Right cardiac atrium (tissue), 5 donors: ENCODE results near the gene OSBPL8. TPM values are rescaled to one million over a fixed set of nuclear protein-coding genes. Genes with fewer than 3 reads are reported as not detected.

Source experiments
- ATAC-seq, 2 donors: fragments of 200-7000 bp; cut with Tn5 transposase; one replicate each; pipeline versions ENCODE4 v1.8.0 to v1.9.1; 2020; ENCODE audit warnings: moderate library complexity in 2 of 2, mild to moderate bottlenecking in 1 of 2
- DNase-seq, 3 donors: peaks; one replicate each; pipeline ENCODE4 v3.0.0-alpha.2; 2020
- H3K27ac ChIP-seq: one replicate; pipeline ENCODE4 v1.5.1; 2013; ENCODE audit warnings: mild to moderate bottlenecking, low read length, control low read depth, moderate library complexity
- H3K27me3 ChIP-seq: one replicate; pipeline ENCODE4 v1.6.1; 2013; ENCODE audit not compliant: control insufficient read depth, insufficient read depth
- H3K4me1 ChIP-seq: one replicate; pipeline ENCODE4 v1.6.1; 2013; ENCODE audit warnings: low read length; ENCODE audit not compliant: control insufficient read depth, insufficient read depth
- H3K4me3 ChIP-seq: one replicate; pipeline ENCODE4 v1.5.1; 2013; ENCODE audit warnings: low read length, control low read depth
- H3K9me3 ChIP-seq: one replicate; pipeline ENCODE4 v1.6.1; 2013; ENCODE audit warnings: low read length; ENCODE audit not compliant: control insufficient read depth
- WGBS: extraction: QIAGEN DNeasy Blood & Tissue Kit; methylation state at CpG from one replicate; pipeline ENCODE4 v1.1.7; 2013; 5-methylcytosine and 5-hydroxymethylcytosine counted together
- intact Hi-C, 4 donors: fragments of 100-400 bp; cut with DNase I; formaldehyde crosslinking; loops; one replicate each; pipeline versions ENCODE4 v1.11.0 to v1.14.0; 2022 to 2023
- polyA plus RNA-seq: library from polyadenylated mRNA; stranded (reverse); fragments of 200-250 nt; gene quantifications from one replicate; pipeline ENCODE4 v1.2.3, GENCODE V29; 2013
- total RNA-seq, 4 donors: library from RNA; stranded (reverse); fragmentation: NEBNext Ultra II Directional; extraction: Animal tissue kit (Norgen Biotek cat#: 25700); gene quantifications; one replicate each; pipeline ENCODE4 v1.2.1, GENCODE V29; 2021
- donor health status: healthy with polysubstance abuse.
- donor health status: DM: no; HTN: yes; CAD: no.
- donor health status: DM: no; HTN: no; CAD: no.
- donor health status: DM: no; HTN: yes; CAD: no; lungs with severe emphysema.
- donor health status: DM: yes; HTN: yes; CAD: no.

OSBPL8 gene
- total and polyA plus RNA-seq, 5 donors: 5.5 to 33.1 (median 30.7) TPM

GRCh38 chr12:76420222-76420621 is 139.3 kb downstream of the OSBPL8 start:
- Histone ChIP-seq H3K27ac (no peak overlapping the region), H3K27me3 (no peaks in the 10 kb centered on the region), H3K4me3 (no peak overlapping the region), H3K9me3 (no peaks in the 10 kb centered on the region), H3K4me1 (no peaks in the 10 kb centered on the region)
- ATAC-seq: no peak
- WGBS: 95% methylated on average over 2 of the region's 2 CpGs
- no peak for DNase-seq
- intact Hi-C loops: no loop called here

DNA sequence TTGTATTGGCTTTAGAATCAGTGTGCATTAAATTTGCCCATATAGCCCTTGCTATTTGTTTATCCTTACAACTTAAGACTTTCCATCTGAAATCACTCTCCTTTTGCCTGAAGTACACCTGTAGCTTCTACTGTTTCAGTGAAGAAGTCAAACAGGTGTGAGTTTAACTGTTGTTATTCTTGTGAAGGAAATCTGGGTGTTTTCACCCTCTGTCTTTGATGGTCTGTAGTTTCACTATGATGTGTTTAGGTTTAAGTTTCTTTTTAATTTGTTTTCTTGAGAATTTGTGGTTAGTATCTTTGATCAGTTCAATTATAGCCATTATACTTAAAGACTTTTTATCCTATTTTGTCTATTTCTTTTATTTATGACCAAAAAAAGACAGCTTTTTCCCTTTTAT is 142.5 kb downstream of the OSBPL8 start:
- Histone ChIP-seq H3K27me3 (no peaks in the 10 kb centered on the region), H3K4me1 (no peaks in the 10 kb centered on the region), H3K9me3 (no peaks in the 10 kb centered on the region), H3K27ac (no peak overlapping the region), H3K4me3 (no peak overlapping the region)
- intact Hi-C loops: no loop called here
- DNase-seq (no peak), ATAC-seq (no peak)

DNA sequence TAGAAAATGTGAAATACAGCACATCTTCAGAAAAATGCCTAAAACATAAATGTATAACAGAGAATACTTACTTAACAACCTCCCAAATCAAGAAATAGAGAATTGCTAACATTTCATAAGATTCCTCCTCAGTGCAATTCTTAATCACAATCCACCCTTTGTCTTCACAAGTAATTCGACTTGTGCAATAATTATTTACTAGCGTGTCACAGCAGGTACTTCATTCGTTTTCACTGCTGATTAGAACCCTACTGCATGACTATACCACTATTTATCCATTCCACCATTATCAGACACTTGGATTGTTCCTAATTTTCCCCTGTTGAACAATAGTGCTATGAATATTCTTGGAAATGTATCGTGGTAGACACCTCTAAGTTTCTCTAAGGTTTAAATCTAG is 146.4 kb downstream of the OSBPL8 start:
- intact Hi-C loops: no loop called here
- WGBS: 93% methylated on average over 4 of the region's 4 CpGs
- no peak overlapping the region for H3K4me3 ChIP-seq
- H3K27me3 ChIP-seq: no peaks in the 10 kb centered on the region
- H3K9me3 ChIP-seq: no peaks in the 10 kb centered on the region
- ATAC-seq (no peak), DNase-seq (no peak)
- no peak overlapping the region for H3K27ac ChIP-seq
- no peaks in the 10 kb centered on the region for H3K4me1 ChIP-seq

GRCh38 chr12:76410781-76411180 is 148.8 kb downstream of the OSBPL8 start:
- intact Hi-C loops: no loop called here
- DNase-seq (no peak), ATAC-seq (no peak)
- H3K27ac ChIP-seq: no peak overlapping the region
- no peaks in the 10 kb centered on the region for H3K9me3 ChIP-seq
- no peak overlapping the region for H3K4me3 ChIP-seq
- WGBS: 79% methylated on average over 5 of the region's 5 CpGs
- H3K4me1 ChIP-seq: no peaks in the 10 kb centered on the region
- H3K27me3 ChIP-seq: no peaks in the 10 kb centered on the region

- intact Hi-C loops: no loop called here
- no peak for DNase-seq
- Histone ChIP-seq H3K4me1 (no peaks in the 10 kb centered on the region), H3K4me3 (no peak overlapping the region), H3K9me3 (no peaks in the 10 kb centered on the region), H3K27ac (no peak overlapping the region), H3K27me3 (no peaks in the 10 kb centered on the region)
- ATAC-seq: no peak
Observed at GRCh38 chr12:76410371-76410770, 149.2 kb downstream of the OSBPL8 start.

- ATAC-seq (no peak), DNase-seq (no peak)
- Histone ChIP-seq H3K9me3 (no peaks in the 10 kb centered on the region), H3K27ac (no peak overlapping the region), H3K27me3 (no peaks in the 10 kb centered on the region), H3K4me1 (no peaks in the 10 kb centered on the region), H3K4me3 (no peak overlapping the region)
- intact Hi-C loops: no loop called here
- WGBS: 82% methylated on average over 1 of the region's 1 CpG
Observed at GRCh38 chr12:76409074-76409473, 150.5 kb downstream of the OSBPL8 start.

DNA sequence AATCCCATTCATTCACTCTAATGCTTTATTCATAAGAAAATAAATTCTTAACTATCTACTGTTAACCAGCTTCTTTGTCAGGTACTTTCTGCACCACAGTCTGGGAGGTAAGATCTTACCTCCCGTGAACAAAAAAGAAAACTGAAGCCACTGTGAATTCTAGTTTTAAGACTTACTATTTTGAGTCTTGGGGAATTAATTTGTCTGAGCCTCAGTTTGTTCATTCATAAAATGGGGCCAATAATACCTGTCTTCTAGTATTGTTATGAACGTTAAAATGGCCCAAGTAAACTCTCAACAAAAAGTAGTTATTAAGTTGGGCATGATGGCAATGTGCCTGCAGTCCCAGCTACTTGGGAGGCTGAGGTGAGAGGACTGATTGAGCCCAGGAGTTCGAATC is 151.9 kb downstream of the OSBPL8 start:
- 94% methylated on average over 3 of the region's 3 CpGs for WGBS
- no peaks in the 10 kb centered on the region for H3K9me3 ChIP-seq
- ATAC-seq (no peak), DNase-seq (no peak)
- intact Hi-C loops: no loop called here
- no peak overlapping the region for H3K27ac ChIP-seq
- H3K27me3 ChIP-seq: no peaks in the 10 kb centered on the region
- H3K4me3 ChIP-seq: no peak overlapping the region
- no peaks in the 10 kb centered on the region for H3K4me1 ChIP-seq

GRCh38 chr12:76402259-76402658 is 157.3 kb downstream of the OSBPL8 start:
- H3K27ac ChIP-seq: no peak overlapping the region
- no peak for DNase-seq
- H3K4me3 ChIP-seq: no peak overlapping the region
- ATAC-seq: no peak
- no peaks in the 10 kb centered on the region for H3K9me3 ChIP-seq
- no peaks in the 10 kb centered on the region for H3K27me3 ChIP-seq
- intact Hi-C loops: no loop called here
- H3K4me1 ChIP-seq: no peaks in the 10 kb centered on the region

DNA sequence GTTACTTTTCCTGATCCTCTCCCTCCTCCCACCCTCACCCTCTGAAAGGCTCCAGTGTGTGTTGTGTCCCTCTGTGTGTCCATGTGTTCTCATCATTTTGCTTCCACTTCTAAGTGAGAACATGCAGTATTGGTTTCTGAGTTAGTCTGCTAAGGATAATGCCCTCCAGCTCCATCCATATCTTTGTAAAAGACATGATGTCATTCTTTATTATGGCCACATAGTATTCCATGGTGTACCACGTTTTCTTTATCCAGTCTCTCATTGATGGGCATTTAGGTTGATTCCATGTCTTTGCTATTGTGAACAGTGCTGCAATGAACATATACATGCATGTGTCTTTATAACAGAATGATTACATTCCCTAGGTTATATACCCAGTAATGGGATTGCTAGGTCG is 159.4 kb downstream of the OSBPL8 start:
- 95% methylated on average over 2 of the region's 2 CpGs for WGBS
- ATAC-seq (no peak), DNase-seq (no peak)
- Histone ChIP-seq H3K4me3 (no peak overlapping the region), H3K9me3 (no peaks in the 10 kb centered on the region), H3K27ac (no peak overlapping the region), H3K27me3 (no peaks in the 10 kb centered on the region), H3K4me1 (no peaks in the 10 kb centered on the region)
- intact Hi-C loops: no loop called here

- no peak for ATAC-seq
- DNase-seq: no peak
- WGBS: 83% methylated on average over 2 of the region's 2 CpGs
- intact Hi-C loops: no loop called here
- Histone ChIP-seq H3K27ac (no peak overlapping the region), H3K4me3 (no peak overlapping the region), H3K27me3 (no peaks in the 10 kb centered on the region), H3K9me3 (no peaks in the 10 kb centered on the region), H3K4me1 (no peaks in the 10 kb centered on the region)
Observed at GRCh38 chr12:76399040-76399439, 160.5 kb downstream of the OSBPL8 start.

GRCh38 chr12:76398106-76398505 is 161.5 kb downstream of the OSBPL8 start:
- no peak for DNase-seq
- no peaks in the 10 kb centered on the region for H3K27me3 ChIP-seq
- intact Hi-C loops: no loop called here
- no peak overlapping the region for H3K27ac ChIP-seq
- ATAC-seq: no peak
- no peaks in the 10 kb centered on the region for H3K9me3 ChIP-seq
- H3K4me1 ChIP-seq: no peaks in the 10 kb centered on the region
- no peak overlapping the region for H3K4me3 ChIP-seq

DNA sequence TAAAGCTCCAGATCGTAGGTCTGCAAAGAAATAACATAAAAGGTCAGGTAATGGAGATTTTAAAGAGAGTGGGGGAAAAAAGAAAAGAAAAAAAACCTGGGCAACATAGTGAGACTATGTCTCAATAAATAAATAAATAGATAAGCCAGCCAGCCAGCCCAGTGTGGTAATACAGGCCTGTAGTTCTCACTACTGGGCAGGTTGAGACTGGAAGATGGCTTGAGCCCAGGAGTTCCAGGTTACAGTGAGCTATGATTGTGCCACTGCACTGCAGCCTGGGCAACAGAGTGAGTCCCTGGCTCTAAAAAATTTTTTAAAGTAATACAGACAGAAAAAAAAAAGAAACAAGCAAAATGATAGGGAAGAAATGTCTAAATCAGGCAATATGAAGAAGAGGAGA is 168.1 kb downstream of the OSBPL8 start:
- intact Hi-C loops: no loop called here
- DNase-seq (no peak), ATAC-seq (no peak)
- Histone ChIP-seq H3K27me3 (no peaks in the 10 kb centered on the region), H3K9me3 (no peaks in the 10 kb centered on the region), H3K27ac (no peak overlapping the region), H3K4me3 (no peak overlapping the region), H3K4me1 (no peaks in the 10 kb centered on the region)
- 91% methylated on average over 1 of the region's 1 CpG for WGBS
